ELR (cell line): ENCODE results near the gene ACY1.
A peak's percentile ranks its signal among the peaks of the same experiment; 100 is the strongest.

Source experiments
- DNase-seq: peaks from one replicate; pipeline ENCODE4 v3.0.0-alpha.2; 2015; ENCODE audit warnings: low read depth

The ACY1 gene

DNA sequence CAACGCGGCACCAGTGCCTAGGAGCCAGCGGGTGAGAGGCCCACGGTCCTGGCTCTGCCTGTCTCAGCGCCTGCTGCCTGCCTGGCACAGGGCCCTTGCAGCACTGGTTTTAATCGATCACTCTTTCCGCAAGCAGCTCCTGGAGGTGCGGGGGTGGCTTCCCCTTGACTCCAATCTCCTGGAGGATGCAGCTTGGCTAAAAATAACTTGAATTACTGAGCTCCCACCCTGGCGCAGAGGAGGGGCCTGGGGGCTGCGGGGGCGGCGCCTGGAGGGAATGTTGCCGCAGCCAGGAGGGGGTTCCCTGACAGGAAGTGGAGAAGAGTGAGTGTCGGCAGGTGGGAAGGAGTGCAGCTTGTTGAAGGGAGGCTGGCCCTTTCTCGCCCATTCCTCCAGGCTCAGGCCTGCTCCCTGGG is 22.2 kb downstream of the ACY1 start:
- DNase-seq = peak; percentile 48

DNA sequence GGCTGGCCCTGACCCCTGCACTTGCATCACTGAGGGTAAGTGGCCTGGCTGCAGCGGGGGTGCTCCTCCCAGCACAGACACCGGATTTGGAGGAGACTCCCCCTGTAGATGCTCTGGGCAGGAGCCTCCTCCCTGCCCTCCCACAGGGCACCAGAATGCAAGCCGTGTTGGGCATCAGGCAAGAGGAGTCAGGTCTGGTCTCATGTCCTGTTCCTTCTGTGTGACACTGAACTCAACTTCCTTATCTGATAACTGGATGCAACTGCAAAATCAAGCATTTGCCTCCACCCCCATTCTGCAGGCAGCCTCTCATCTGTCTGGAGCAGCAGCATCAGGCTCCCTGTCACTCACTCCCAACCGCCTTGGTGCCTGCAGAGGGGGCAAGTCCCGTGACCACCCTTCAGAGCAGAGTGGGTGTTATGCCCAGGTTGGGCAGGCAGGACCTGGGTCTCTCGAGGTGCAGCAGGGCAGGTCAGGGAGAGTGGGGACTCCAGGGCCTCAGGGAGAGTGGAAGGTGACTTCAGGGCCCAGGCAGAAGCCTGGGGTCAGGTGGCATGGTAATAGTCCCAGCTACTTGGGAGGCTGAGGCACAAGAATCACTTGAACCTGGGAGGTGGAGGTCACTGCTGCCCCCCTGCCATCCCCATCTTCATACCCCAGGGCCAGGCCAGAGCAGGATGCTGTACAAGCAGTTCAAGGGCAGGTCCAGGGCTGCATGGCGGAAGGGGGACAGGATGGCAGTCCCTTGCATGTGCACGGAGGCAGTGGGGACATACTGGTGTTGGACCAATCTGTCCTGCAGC is 22.9 kb downstream of the ACY1 start:
- no peak for DNase-seq

DNA sequence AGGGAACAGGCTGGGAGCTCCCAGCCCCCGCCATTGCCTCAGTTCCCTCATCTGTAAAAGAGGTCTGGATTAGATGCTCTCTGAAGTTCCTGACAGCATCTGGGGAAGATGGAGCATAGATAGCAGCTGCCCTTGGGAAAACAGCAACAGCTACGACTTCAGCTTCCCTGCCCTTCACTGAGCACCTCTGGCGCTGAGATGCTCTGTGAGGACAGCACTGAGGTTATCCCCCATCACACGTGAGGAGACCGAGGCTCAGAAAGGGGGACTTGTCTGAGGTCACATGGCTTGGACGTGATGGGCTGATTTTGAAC is 23.4 kb downstream of the ACY1 start:
- DNase-seq = no peak

DNA sequence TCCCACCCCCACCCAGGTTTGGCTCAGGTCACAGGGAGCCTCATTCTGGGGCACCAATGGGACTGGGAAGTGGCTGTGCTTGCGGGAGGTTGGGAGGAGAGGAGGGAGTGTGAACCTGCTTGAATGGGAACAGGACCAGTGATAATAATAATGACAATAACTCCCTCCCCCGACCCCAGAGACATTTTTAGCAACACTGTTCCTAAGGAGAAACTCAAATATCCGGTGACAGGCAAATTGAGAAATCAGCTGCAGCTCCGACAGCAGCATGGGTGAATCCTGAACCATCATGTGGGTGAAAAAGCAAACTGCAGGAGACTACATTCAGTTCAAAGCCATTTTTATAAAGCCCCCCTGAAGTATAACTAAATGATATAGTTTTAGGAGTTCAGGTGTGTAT is 24.0 kb downstream of the ACY1 start:
- DNase-seq = no peak

DNA sequence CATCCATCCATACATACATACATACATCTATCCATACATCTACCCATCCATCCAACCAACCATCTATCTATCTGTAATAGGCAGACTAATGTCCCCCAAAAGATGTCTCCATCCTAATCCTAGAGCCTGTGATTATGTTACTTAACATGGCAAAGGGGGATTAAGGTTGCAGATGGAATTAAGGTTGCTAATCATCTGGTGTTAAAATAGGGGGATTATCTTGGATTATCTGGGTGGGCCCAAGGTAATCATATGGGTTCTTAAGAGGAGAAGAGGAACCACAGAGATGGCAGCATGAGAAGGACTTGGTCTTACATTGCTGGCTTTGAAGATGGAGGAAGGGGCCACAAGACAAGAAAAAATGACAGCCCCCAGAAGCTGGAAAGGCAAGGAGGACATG is 27.1 kb downstream of the ACY1 start:
- no peak for DNase-seq

DNA sequence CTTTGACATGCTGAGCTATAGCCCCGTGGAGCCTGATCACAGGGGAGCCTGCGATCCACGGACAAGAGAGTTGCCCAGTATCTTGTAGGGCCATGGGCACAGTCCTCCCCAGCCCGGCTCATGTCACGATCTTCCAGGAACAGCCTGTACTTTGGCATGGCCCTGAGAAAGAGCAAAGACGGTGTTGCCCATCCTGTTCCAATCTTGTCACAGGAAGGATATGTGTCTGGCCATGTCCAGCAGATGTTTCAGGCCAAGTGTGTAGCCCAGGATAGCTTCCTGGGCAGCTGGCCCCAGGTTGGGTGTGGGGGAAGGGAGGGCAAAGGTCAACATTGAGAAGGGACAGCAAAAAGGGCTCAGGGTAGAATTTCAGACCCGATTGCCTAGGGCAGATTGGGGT is 29.4 kb downstream of the ACY1 start:
- DNase-seq = no peak

DNA sequence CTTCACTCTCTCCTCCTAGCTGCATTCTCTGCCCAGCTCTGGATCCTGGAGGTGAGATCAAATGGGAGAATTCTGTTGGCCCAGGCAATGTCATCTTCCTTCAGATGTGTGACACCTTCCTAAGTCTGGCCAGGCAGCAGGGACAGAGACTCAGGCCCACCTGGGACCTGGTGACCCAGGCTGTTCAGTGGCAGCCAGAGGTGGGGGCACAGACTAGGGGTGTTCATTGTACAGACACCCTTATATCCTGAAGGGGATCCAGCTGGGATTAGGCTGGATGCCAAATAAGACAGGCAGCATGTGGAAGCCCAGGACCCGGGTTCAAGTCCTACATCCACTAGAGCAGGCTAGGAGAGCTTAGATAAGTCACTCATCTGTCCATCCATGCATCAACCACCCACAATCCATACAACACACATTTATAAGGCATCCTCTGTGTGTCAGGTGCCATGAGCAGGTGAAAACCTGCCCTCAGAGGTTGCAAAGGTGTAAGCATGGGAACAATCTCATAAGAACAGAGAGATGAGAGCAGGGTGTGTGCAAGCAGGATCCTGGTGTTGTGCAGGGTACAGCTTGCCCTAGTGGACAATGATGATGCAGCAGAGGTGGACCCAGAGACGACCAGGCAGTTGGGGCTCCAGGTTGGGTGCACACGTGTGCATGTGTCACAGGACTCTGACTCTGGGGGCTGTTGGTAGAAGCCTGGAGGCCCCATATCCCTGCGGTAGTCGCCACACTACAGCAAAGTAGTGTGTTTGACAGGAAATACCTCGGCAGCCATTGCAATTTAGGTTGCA is 30.7 kb downstream of the ACY1 start:
- no peak for DNase-seq

DNA sequence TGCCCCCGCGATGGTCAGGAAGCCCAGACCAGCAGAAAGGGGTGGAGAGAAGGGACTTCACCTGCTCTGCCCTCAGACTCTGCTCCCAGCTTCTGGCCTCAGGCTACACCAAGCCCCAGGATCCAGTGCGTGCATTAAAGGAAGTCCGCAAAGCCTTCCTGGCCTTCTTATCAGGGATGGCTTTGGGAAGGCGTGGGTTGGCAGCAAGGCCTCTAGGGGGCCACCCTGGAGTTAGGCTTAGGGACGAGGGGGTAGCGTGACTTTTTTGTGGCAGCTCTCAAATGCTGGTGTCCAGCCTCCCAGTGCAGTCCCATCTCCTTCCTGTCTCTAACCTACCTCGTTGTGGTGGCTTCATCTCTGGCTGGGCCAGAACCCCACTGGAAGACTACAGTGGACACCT is 31.3 kb downstream of the ACY1 start:
- peak; percentile 48 for DNase-seq

DNA sequence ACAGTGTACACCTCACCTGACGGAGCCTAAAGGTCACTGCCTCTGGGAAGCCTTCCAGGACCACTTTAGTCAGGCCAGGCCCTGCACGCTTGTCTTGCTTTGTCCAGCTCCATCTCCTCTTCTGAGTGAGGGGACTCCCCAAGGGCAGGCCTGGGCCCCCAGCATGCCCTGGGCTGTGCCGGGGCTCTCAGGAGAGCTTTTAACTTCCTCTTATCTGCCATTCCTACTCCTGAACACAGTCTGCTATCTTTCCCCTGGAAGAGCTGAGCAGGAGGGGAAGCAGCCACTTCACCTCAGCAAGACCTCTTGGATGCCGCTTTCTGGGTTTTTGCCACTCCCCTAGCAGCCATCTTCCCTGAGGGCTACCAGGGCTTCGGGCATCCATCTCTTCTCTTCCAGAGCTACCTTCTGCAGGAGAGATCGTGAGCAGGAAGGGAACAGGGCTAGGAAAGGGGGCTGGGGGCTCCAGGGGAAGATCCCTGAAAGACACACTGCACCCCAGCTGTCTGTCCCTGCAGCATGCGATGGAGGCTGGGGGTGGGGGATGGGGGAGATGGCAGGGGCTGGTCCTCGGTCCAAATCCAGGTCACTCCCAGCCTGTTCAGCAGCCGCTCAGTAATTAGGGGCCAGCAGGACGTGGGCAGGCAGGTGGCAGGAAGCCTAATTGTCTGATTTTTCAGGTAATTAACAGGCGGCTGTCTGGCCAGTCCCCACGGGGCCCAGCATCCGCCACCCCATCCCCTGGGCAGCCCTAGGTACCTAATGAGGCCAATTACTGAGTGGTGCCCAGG is 32.3 kb downstream of the ACY1 start:
- no peak for DNase-seq

DNA sequence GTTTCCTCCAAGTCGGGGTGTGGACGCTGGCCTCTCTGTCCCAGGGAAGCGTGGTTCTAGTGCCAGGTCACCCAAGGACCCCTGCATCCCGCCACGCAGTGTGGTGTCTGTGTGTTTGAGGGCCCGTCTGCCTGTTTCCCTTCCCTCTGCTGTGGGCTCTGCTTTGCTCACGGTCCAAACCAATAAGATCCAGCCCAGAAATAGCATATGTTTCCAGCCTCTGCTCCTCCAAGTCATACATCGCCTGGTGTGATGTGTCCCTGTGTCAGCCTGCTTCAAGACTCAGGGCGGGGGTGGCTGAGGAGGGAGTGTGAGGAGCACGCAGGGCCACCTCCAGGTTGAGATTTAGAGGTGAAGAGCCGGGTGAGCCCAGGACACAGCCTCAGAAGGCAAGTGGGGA is 34.3 kb downstream of the ACY1 start:
- DNase-seq = no peak

DNA sequence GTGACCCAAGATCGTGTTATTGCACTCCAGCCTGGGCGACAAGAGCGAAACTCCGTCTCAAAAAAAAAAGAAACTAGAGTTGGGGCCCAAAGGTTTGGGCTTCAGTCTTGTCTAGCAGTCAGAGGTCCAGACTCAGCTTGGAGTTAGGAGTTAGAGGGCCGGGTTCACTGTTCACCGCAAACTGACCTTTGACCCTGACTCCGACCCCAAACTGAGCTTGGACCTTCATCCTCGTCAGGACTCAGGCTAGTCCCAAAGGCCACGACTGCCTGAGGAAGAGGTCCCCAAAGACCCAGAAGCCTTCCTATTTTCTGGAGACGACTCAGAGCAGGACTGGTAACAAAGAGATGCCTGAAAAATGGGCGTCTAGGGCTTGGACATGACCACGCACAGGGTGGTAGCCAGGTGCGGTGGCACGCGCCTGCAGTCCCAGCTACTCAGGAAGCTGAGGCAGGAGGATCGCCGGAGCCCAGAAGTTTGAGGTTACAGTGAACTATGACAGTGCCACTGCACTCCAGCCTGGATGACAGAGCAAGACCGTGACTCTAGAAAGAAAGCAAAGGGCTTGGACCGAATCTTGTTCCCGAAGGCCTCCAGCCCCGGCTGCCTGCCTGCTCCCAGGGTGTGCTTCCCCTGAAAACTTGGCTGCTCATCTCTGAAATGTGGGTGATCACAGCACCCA is 35.1 kb downstream of the ACY1 start:
- no peak for DNase-seq

DNA sequence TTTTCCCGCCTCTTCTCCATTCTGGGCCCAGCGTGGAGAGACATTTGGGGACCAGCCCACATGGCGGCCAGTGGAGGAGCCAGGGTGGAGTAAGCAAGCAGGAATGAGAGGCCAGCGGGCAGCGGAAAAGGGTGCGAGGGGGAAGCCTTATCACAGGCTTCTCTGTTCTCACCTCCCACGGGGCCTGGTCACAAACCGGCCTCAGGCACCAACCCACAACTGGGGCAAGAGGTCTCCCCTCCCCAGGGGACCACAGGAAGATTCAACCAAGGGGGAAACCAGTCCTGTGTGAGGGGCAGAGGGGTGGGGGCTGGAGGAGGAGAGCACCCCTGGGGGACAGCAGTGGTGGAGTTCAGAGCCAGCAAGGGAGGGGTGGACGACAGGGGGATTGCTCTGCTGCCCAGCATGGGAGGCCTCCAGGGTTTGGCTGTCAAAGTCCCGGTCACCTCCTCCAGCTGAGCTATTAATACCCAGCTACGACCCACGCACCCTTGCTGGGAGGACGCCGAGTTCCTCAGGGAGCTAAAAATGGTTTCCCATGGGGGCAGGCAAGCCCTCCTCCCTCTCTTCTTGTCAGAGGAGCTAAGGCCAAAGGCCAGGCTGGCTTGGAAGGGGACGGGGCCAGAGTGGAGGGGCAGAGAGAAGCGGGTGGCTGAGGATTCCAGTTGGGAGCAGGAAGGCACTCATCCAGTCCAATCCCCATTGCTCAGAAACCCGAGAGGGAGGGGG is 36.2 kb downstream of the ACY1 start:
- no peak for DNase-seq

DNA sequence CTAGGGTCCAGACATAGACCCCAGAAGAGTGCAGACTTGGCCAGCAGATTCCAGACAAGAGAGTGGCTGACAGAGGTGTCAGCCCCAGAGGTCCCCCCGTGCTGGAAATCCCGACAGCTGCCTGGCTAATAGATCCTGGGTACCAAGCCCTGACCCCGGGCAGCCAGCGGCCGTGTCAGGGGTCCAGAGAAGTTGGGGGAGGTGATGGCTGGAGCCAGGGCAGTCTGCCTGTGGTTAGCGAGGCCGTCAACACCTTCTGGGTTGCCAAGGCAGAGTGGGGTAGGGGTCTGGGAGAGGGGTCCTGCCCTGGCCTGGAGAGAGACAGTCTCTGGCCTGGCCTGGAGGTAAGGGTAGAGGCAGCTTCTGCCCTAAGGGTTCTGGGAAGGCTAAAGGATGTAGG is 37.5 kb downstream of the ACY1 start:
- no peak for DNase-seq

DNA sequence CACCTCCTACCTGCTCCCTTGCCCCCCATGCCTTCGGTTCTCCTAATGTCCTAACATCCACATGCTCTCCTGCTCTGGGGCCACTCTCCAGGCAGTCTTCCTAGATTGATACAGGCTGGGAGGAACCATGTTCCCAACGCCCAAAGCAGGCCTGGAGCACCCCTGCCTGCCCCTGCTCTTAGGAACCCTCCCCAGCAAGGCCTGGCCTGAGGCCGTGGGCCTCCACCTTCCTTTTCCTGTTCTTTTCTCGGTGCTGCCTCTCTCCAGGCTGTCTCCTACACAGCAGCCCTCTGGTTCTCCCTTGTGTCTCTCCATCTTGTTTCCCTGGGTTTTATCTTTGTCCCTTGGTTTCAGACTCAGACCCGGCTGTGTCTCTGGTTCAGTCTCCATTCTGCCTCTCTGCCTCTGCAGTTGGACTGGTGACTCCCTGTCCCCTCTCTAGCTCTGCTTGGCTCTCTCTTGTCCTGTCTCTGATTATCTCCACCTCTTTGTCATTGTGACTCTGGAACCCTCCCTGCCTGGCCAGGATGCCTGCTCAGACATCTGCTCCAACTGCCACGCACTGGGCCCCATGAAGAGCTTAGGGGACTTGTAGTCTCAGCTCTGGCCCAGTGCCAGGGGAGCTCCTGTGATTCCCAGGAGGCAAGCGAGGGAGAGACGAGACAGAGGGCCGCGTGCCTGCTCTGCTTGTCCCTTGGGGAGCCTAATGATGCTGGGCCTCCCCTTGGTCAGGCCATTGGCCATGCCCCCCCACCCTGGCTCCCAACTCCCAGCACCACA is 38.3 kb downstream of the ACY1 start:
- DNase-seq = no peak

DNA sequence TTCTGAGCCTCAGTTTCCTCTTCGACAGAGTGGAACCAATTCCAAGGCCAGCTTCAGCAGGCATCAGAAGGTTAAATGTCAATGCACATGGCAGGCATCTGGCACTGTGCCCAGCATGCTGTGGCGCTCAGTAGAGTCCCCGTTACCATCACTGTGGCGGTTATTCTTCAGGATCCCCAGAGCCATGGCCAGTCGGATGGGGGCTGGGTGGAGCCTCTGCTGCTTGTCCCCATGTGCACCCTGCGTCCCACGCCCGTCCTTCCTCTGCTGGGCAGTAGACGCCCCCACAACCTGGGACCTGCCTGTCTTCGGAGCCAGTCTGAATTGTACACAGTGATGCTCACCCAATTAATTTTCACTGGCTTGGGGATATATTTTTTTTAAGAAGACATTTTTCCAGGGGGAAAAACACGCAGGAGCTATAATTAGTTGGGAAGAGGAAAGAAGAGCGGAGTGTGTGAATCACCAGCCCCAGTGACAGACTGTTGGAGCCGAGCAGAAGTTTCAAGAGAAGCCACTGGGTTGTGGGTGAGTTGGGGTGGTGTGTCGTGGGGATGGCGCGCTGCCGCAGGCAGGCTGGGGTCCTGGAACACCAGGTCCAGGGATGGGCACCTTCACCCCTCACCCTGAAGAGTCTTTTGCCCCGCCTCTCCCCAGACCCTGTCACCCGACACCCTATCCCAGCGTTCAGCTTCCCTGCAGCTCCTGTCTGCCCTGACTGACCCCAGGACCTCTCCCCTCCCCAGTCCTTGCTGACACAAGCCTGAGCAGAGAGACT is 39.2 kb downstream of the ACY1 start:
- peak; percentile 34 for DNase-seq

DNA sequence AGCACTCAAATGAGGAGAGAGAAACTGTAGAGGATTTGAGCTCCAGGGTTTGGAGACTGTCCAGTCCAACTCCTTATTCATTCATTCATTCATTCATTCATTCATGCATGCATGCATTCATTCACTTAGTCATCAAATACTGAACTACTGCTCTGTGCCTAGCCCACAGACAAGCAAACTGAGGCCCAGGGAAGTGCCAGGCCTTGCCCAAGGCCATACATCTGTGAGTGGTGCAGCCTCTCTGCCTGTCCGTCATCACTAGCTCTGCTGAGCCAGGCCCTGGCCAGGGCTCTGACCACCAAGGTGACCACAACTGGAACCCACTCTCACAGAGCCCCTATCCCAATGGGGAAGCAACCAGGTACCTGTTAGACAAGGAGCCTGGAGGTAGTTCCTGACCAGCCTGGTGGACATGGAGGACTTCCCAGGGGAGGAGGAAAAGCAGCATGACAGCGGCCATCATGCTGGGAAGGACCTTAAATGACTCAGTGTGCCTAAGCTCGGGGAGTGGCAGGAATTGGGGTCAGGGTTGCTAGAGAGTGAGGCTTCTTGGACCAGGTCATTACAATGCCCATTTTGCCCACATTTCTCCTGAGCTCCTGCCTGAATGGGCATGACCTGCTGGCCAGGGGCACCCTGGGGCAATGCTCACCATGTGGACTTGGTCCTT is 39.9 kb downstream of the ACY1 start:
- no peak for DNase-seq

DNA sequence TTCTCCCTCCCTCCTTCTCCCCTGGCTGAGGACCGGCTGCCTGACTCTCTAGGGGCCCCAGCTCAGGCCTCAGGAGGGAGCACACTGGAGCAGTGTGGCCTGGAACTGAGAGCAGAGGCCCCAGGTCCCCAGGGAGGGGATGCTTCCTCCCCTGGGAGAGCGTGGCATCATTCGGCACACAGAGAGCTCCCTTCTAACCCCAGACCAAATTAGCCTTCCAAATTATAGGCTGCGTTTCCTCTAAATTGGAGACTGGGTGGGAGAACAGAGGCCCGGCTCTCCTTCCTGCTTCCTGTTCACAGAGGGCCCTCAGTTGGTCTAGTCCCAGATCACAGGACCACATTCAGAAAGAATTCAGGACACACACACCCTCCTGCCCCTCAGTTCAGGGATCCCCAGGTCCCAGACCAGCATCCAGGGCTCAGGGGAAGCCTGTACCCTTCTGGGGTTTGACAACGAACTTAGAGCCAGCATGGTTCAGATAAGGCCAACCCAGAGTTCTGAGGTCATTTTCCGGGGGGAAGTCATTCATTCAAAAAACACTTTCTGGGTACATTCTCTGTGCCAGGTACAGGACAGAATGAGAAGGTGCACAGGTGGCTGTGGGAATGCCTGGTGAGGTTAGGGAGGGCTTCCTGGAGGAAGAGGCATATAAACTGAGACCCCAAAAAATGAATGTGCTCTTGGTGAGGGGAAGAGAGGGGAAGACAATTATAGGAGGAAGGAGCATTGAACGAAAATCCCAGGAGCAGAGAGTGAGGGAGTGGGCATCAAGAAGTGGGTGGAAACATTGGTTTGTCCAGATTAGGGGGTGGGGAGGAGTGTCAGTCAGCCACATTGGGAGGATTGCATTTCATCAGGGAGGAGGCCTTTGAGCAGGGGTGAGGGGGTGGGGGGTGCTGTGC is 40.8 kb downstream of the ACY1 start:
- no peak for DNase-seq

DNA sequence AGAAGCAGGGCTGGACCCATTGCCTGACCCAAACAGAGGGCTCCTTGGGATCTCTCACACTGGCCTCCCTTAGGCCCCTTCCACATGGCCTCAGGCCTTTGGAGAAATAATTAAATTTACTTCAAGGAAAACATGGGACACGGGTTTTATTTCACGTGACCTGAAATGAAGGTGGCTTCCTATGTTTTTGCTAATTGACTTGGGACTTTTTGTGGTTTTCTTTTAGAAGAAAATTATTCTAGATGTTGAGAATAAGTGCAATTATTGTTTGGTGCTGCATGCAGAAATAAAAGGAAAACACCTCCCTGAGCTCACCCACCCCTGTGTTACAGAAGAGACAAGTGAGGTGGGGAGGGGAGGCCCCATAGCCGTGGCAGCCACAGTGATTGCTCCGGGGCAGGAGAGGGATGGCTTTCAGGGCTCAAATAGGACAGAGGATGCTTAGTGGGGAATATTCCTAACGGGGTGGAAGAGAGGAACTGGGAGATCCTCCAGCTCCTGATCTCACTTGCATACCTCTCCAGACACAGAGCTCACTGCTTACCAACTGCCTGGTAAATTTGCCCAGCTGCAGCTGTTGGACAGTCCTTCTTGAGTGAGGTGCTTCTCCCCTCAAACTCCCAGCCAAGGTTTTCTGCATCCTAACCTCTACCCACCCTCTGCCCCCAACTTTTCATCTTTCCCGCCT is 41.6 kb downstream of the ACY1 start:
- DNase-seq = no peak
